GM19463 (cell line): ENCODE measurements around the gene RRAD.
A peak's percentile ranks its signal among the peaks of the same experiment; 100 is the strongest.

Experiments
- ATAC-seq: cut with Tn5 transposase; IDR thresholded peaks from one replicate; pipeline ENCODE4 v1.9.1; 2021; ENCODE audit warnings: mild to moderate bottlenecking, moderate library complexity; ENCODE audit not compliant: unreplicated experiment

Gene RRAD

GRCh38 chr16:66886321-66886720 is 39.0 kb downstream of the RRAD start:
- no peak for ATAC-seq

GRCh38 chr16:66885491-66885890 is 39.8 kb downstream of the RRAD start:
- ATAC-seq, result no peak

DNA sequence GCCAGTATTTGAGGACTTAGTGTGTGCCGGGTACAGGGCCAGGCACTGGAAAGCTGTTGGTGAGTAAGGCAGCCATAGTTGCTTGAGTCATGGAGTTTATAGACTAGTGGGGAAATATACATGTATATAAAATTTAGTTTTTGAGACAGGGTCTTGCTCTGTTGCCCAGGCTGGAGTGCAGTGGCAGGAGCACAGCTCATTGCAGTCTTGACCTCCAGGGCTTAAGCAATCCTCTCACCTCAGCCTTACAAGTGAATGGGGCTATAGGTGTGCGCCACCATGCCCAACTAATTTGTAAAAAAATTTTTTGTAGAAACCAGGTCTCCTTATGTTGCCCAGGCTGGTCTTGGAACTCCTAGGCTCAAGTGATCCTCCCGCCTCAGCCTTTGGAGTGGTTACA is 42.6 kb downstream of the RRAD start:
- no peak for ATAC-seq

DNA sequence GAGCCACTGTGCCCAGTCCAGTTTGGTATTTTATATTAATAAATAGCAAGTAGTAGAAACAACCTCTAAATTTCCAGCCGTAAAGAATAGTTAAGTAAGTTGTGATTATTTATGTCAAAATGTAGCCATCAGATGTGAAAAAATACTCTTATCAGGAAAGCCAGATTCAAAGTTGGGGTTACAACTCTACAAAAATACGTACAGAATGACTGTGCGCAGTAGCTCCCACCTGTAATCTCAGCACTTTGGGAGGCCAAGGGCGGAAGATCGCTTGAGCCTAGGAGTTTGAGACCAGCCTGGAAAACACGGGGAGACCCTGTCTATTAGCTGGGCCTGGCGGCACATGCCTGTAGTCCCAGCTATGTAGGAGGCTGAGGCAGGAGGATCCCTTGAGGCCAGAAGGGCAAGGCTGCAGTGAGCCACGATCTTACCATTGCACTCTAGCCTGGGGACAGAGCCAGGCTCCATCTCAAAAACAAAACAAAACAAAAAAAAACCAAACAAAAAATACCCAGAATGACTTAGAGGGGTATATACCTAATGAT is 43.3 kb downstream of the RRAD start:
- no peak for ATAC-seq

- ATAC-seq, result no peak
These were observed 43.8 kb downstream of the RRAD start for GRCh38 chr16:66881560-66881959.

DNA sequence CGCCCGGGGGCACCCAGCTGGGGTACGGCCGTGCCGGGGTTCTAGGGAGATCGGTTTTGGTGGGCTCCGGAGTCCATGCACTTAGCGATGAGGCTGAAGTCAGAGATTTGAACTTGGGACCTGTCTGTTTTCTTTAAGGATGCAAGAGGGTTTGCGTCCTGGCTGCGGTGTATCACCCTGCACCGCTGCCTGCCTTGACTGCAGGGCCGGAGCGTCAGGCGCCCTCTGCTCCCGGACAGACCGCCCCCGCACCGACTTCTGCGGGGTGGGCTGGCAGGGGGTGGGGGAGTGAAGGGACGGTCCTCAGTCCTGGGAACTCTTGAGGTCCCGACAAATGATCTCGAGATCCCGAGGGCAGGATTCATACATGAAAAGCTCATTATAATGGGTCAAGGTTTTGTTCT is 44.3 kb downstream of the RRAD start:
- ATAC-seq, result no peak

DNA sequence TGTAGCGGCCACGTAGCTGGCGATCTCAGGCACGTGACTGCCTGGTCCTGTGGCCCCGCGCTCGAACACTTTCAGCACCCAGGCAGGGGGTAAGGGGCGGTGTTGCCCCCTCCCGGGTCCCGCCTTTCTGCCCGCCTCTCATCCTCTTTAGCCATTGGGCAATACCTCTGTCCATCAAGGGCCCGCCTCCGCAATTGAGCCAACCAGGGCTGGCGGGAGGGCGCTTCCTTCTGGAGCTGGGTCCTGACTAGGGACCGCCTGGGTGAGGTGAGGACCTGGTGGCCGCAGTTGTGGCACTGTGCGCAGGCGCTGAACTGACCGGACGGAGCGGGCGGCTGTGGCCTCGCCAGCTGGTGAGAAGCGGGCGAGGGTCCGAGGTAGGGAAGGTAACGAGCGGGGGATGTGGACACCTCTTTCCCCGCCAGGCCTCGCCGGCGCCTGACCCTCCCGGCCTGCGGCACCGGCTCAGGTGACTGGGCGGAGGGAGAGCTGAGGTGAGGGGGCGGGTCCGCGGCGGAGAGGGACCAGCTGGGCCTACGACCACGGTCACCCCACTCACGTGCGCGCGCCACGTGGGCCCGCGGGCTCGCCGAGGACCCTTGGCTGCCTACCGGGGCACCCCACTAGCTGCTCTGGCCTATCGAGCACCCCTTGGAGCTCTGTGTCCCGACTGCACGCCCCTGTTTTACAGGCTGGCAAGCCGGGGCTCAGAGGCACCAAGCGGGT is 44.9 kb downstream of the RRAD start, which contains the start of gene PDP2:
PDP2 (plus strand) TSS at position 228 of the 726 bp plus-strand sequence. CDS start 3,770 bp downstream, outside the sequence.
- ATAC-seq, result peak; percentile 91

DNA sequence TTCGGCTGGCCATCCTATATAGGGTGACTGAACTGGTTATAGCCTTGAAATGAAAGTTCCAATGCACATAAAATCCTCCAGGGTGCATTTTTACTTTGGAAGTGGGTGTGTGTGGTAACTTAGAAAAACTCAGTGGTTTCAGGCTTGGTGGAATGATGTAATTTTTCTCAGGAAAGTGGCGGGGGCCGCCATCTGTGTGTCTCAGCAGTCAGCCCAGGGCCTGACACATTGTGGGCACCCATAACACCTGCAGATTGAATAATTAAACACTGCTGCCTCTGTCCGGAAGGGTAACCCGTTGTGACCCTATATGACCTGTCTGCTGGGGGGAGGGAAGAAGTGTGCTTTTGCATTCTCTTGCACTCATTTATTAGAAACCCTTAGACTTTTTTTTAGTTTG is 47.3 kb downstream of the RRAD start:
- peak; percentile 24 for ATAC-seq

DNA sequence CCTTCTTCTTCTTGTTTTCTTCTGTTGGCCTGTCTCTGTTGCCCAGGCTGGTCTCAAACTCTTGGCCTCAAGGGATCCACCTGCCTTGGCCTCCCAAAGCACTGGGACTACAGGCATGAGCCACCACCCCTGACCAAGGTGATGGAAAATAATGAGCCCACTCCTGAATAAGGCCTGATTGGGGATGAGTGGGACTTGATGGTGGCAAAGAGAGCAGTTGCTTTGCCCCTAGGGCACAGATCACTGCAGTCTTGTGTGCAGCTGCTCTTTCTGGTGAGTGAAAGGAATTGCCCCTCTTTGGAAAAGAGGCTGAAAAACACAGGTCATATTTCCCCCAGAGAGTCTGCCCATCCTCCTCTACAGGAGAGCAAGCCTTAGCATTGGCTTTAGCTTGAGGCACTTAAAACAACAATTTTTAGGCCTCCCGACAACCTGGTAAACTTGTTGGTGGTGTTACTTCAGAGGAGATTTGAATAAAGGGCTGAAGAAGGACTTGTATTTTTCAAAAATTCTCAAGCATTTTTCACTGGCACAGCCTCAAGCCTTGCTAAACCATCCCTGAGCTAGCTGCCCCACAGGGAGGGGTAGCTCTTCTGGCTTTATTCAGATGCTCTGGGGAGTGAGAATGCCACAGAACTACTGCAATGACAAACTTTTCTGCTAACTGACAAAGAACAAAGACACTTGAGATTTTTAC is 51.1 kb downstream of the RRAD start:
- ATAC-seq, result no peak

DNA sequence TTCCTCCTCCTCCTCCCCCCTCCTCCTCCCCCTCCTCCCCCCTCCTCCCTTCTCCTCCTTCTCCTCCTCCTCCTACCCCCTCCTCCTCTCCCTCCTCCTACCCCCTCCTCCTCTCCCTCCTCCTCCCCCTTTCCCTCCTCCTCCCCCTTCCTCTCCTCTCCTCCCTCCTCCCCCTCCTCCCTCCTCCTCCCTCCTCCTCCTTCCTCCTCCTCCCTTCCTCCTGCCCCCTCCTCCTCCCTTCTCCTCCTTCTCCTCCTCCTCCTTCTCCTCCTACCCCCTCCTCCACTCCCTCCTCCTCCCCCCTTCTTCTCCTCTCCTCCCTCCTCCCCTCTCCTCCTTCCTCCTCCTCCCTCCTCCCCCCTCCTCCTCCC is 51.7 kb downstream of the RRAD start:
- no peak for ATAC-seq

DNA sequence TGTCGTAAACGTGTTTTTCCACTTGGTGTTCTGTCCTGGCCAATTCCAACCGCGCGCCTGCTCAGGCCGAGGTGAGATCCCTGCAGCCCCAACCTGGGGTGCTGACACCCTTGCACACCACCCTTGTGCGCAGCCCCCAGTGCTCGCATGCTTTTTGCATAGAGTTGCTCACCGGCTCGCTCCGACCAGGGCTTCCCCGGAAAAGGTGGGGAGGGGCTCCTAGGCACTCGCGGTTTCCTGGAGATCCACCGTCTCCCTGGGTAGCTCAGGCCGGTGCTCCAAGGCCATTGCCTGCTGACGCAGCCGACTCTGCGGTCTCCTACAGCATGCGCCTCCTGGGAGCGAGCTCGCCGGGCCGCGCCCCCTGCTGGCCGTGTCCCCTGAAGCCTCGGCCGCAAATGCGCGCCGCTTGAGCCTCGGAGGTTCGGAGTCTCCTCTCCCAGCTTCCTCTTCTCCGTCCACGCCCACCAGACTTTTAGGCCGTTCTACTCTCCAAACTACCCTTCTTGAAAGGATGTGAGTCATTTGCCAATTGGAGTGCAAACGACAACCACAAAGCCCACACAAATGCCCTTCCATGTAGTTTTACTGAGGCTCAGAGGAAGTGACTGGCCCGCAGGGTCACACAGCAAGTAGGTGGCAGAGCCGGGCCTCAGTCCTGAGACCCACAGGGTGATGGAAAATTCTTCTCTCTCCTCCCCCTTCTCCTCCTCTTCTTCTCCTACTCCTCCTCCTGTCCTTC is 52.2 kb downstream of the RRAD start:
- ATAC-seq, result peak; percentile 80

DNA sequence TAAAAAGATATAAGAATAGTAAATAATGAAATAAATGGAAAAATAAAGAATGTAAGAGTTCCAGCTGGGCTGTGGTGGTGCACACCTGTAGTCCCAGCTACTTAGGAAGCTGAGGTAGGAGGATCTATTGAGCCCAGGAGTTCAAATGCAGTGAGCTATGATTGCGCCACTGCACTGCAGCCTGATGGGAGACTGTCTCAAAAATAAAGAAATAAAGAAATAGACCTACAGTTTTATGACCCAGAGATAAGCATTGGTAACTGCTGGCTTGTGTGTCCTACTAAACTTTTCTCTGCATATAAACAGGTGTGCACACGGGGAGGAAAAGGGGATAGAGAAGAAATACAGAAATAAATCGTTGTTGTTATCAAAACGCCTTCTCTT is 52.8 kb downstream of the RRAD start:
- no peak for ATAC-seq

DNA sequence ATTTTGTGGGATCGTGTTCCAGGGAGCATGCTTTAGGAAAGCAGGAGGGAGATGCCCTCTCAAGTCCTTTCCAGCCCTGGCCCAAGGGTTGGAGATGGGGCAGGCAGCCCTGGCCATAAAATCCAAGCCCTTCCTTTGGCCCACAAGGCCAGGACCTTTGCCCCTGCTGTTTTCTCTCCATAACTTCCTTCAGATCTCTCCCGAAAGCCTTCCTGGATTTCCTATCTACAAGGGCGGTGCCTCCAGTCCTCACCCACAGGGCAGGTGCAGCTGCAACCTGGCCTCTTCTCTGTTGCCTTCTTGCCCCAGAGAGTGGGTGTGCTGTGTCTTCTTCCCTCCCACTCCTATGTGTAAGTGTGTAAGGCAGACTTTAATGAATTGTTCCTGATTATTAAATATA is 53.5 kb downstream of the RRAD start:
- ATAC-seq, result no peak
